ENCODE data around the gene EIF1.
"Not testable (repeated sequence)": the region's sequence is repeated elsewhere in the genome, so short reads cannot be mapped to it uniquely, and the experiment has no call there.

The EIF1 gene

GRCh38 chr17:41690497-41690896, 1.8 kb downstream of the EIF1 start:
- peak overlapping the region; percentile 96 for H3K4me3 ChIP-seq (ENCODE audit: low read depth, low read length)
- DNase-seq (ENCODE audit: low read depth): no peak
- no peak for TF ChIP-seq CTCF (conservative IDR thresholded peaks at IDR 0.05; ENCODE audit: low read depth, low read length)

- peak; percentile 20 for DNase-seq (ENCODE audit: low read depth)
- TF ChIP-seq CTCF (conservative IDR thresholded peaks at IDR 0.05; ENCODE audit: low read depth, low read length): no peak
- H3K4me3 ChIP-seq (ENCODE audit: low read depth, low read length): peak overlapping the region; percentile 28
These were observed 2.5 kb downstream of the EIF1 start for GRCh38 chr17:41691031-41691777.

DNA sequence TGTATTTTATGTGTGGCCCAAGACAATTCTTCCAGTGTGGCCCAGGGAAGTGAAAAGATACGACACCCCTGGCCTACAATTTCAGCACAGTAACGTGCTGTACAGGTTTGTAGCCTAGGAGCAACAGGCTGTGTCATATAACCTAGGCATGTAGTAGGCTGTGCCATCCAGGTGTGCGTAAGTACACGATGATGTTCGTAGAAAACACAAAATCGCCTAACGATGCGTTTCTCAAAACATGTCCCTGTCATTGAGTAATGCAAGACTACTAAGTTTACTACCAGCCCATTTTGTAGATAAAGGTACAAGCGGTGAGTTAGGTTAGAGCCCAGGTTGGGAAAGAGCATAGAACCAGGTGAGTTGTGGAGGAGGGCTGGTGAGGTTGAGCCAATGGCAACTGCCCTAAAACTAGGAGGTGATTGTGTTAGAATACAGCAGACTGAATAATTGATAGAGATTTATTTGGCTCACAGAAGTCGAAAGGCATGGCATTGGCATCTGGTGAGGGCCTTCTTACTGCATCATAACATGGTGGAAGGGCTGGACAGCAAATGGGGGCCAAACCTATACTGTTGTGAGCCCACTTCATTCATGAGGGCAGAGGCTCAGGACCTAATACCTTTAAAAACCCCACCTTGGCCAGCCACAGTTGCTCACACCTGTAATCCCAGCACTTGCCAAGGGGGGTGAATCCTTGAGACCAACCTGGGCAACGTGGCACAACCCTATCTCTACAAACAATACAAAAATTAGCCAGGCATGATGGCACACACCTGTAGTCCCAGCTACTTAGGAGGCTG, 4.2 kb downstream of the EIF1 start:
- no peak overlapping the region for H3K4me3 ChIP-seq (ENCODE audit: low read depth, low read length)
- TF ChIP-seq CTCF (conservative IDR thresholded peaks at IDR 0.05; ENCODE audit: low read depth, low read length): no peak
- DNase-seq (ENCODE audit: low read depth): peak; percentile 18

DNA sequence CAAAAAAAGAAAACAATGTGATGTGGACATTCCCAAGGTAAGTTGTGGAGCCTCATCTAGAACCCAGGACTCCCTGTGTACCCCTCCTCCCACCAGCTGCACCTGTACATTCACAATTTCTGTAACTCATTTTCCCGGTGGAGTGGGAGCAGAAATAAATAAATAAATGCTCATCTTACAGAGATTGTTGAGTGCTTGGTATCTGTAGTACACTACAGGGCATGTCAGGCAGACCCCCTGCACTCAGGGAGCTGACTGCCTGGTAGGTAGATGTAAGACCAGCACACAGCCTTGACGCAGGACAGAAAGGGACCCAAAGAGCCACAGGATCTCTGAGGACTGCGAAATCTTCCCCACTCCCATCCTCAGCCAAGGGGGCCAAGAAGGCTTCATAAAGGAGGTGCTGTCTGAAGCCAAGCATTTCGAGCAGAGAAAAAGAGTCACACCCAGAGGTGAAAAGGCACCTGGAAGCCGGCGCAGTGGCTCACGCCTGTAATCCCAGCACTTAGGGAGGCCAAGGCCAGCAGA, 6.5 kb downstream of the EIF1 start:
- no peak for TF ChIP-seq CTCF (conservative IDR thresholded peaks at IDR 0.05; ENCODE audit: low read depth, low read length)
- no peak overlapping the region for H3K4me3 ChIP-seq (ENCODE audit: low read depth, low read length)
- DNase-seq (ENCODE audit: low read depth): peak; percentile 19

DNA sequence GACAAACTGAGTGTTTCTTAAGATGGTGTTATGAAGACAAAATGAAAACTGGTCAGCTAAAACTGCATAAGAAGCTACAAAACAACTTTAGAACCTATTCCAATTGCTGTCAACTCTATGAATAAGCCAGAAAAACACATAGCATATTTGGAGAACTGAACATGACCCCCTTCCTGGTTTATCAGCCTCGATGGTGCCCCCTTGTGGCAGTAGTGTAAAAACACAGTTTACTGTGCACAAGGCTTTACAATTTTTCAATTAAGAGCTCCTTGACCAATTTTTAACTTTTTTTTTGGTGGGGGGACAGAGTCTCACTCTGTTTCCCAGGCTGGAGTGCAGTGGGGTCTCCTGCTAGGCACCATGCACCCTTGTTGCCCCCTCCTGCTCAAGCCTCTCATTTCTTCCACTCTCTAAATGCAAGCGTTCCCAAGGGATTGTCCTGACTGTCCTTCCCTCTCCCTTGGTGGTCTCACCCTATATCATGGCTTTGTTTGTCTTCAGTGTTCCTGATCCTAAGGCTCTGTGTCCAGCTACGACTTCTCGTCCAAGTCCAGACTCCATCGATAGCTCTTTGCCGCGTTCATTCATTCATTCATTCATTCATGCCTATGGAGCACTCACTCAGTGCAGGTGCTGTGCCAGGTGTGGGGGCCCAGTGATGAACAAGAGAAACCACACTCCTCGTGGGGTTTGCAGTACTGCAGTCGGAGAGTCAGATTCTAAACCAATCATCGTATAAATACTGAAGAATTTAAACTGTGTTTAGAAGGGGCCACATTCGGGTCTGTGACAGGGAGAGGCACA, 7.5 kb downstream of the EIF1 start:
- peak; percentile 82 for TF ChIP-seq CTCF (conservative IDR thresholded peaks at IDR 0.05; ENCODE audit: low read depth, low read length)
- no peak overlapping the region for H3K4me3 ChIP-seq (ENCODE audit: low read depth, low read length)
- DNase-seq (ENCODE audit: low read depth): peak; percentile 90

- TF ChIP-seq CTCF (conservative IDR thresholded peaks at IDR 0.05; ENCODE audit: low read depth, low read length): no peak
- no peak overlapping the region for H3K4me3 ChIP-seq (ENCODE audit: low read depth, low read length)
- peak; percentile 74 for DNase-seq (ENCODE audit: low read depth)
These were observed 8.7 kb downstream of the EIF1 start for GRCh38 chr17:41697122-41697962.

DNA sequence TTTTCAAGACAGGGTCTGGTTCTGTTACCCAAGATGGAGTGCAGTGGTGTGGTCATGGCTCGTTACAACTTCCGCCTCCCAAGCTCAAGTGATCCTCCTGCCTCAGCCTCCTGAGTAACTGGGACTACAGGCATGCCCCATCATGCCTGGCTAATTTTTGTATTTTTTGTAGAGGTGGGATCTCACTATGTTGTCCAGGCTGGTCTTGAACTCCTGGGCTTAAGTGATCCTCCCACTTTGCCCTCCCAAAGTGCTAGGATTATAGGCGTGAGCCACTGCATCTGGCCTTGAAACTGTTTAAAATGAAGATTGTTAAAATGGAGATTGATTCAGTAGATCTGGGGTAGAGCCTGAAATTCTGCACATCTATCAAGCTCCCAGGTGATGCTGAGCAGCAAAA, 12.2 kb downstream of the EIF1 start:
- not testable (repeated sequence) for H3K4me3 ChIP-seq (ENCODE audit: low read depth, low read length); DNase-seq (ENCODE audit: low read depth)
